GM20000 (cell line): ENCODE results near the gene C22orf31.

Experiments
- DNase-seq: peaks from one replicate; pipeline ENCODE4 v3.0.0; 2012; ENCODE audit warnings: low spot score
- TF ChIP-seq, protein P1 (sequence below): IDR thresholded peaks from 2 replicates; pipeline ENCODE4 v1.5.1; 2012; ENCODE audit warnings: mild to moderate bottlenecking, control low read depth; ENCODE audit errors: extremely low read depth, missing control alignments

The C22orf31 gene

DNA sequence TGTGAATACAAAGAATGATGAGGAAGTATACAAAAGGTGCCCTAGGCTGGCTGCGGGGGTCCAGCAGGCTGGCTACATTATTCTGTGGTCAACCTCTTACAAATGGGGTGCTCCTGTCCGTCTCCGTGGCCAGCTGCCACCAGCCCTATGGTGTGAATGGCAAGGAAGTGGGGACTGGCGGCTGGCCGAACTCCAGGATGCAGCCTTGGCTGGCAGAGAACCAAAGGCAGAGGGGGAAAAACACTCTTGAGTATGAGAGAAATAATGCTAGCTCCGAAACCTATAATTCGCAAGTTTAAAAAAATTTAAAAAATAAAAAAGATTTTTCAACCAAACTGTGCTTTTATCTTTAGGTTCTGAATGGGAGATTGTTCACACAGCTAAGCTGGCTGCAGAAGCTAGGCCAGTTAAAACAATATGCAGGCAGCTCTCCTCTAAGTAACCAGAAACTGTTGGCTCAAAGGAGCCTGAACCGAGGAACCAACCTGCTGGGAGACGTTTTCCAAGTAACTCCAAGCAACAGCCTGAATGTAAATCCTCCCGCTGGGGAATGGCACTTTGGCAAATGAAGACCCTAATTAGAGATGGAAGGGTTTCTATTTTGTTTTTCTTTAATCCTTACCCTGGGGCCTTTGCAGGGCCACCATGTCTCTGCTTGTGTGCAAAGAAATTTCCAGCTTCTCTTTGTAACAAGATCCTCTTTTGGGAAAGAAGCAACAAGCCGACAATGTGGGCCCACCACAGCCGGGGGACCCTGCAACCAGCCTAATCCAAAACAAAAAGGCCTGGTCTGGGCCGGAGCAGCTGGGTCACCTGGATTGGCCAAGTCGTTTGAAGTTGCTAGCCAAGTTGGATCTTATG, 50.2 kb downstream of the C22orf31 start:
- no peak for DNase-seq
- TF ChIP-seq, protein P1, sequence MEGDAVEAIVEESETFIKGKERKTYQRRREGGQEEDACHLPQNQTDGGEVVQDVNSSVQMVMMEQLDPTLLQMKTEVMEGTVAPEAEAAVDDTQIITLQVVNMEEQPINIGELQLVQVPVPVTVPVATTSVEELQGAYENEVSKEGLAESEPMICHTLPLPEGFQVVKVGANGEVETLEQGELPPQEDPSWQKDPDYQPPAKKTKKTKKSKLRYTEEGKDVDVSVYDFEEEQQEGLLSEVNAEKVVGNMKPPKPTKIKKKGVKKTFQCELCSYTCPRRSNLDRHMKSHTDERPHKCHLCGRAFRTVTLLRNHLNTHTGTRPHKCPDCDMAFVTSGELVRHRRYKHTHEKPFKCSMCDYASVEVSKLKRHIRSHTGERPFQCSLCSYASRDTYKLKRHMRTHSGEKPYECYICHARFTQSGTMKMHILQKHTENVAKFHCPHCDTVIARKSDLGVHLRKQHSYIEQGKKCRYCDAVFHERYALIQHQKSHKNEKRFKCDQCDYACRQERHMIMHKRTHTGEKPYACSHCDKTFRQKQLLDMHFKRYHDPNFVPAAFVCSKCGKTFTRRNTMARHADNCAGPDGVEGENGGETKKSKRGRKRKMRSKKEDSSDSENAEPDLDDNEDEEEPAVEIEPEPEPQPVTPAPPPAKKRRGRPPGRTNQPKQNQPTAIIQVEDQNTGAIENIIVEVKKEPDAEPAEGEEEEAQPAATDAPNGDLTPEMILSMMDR, result no peak

DNA sequence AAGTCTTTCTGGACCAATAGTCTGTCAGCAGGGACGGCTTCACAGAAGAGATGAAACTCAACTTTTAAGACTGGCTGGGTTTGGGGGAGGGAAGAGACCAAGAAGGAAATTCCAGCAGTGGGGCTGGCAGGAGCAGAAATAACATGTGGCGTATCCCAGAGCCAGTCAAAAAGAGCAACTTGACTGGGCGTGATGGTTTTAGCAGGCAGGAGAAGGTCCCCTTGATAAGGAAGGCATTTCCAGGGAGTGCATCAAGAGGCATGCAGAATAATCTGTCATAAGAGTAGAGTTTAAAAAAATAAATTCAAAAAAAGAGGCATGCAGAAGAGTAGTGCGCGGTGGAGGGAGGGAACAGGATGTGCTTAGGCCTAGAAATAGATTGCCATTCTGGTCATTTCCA, 52.5 kb downstream of the C22orf31 start:
- TF ChIP-seq, protein P1, result no peak
- DNase-seq, result no peak
